Gastrocnemius medialis (tissue), 4 donors: ENCODE results near the gene ERBB2. TPM values are rescaled to one million over a fixed set of nuclear protein-coding genes. Genes with fewer than 3 reads are reported as not detected.

ENCODE experiments used
- ATAC-seq, 2 donors: fragments of 150-250 bp; one replicate each; pipeline ENCODE4 v1.9.1; 2016
- DNase-seq, 2 donors: peaks; one replicate each; pipeline ENCODE4 v3.0.0-alpha.2; 2019
- H3K27ac ChIP-seq, 4 donors: fragments of 200-600 bp; sonication (generic); 1 replicate in 1 of 4; 2 replicates in 3 of 4; pipeline ENCODE4 v1.5.1; 2016 to 2018; ENCODE audit warnings: mild to moderate bottlenecking in 2 of 4, moderate library complexity in 1 of 4
- H3K27me3 ChIP-seq, 3 donors: fragments of 200-600 bp; sonication (generic) in 2 of 3; 1 replicate in 1 of 3; 2 replicates in 2 of 3; pipeline versions ENCODE4 v1.5.1 to v1.6.0; 2016 to 2019; ENCODE audit warnings: mild to moderate bottlenecking in 1 of 3, moderate library complexity in 1 of 3
- H3K36me3 ChIP-seq, 2 donors: fragments of 200-600 bp; sonication (generic) in 1 of 2; one replicate each; pipeline ENCODE4 v1.5.1; 2017 to 2018
- H3K4me1 ChIP-seq, 2 donors: fragments of 200-600 bp; sonication (generic) in 1 of 2; one replicate each; pipeline ENCODE4 v1.5.1; 2016 to 2017; ENCODE audit warnings: mild to moderate bottlenecking in 2 of 2
- H3K4me3 ChIP-seq, 4 donors: fragments of 200-600 bp; sonication (generic) in 3 of 4; 1 replicate in 1 of 4; 2 replicates in 3 of 4; pipeline ENCODE4 v1.5.1; 2016 to 2019; ENCODE audit warnings: mild to moderate bottlenecking in 2 of 4
- H3K9me3 ChIP-seq, 3 donors: fragments of 200-600 bp; sonication (generic) in 2 of 3; 1 replicate in 1 of 3; 2 replicates in 2 of 3; pipeline ENCODE4 v1.5.1; 2016 to 2019
- CTCF ChIP-seq, 5 experiments: fragments of 450-650 bp in 3 of 5; fragments of 200-600 bp in 2 of 5; sonication (generic) in 2 of 5; IDR thresholded peaks in 4 of 5; conservative IDR thresholded peaks in 1 of 5; 1 replicate in 4 of 5; 2 replicates in 1 of 5; pipeline ENCODE4 v1.5.1; 2016 to 2019; ENCODE audit warnings: antibody characterized with exemption in 5 of 5, mild to moderate bottlenecking in 3 of 5, moderate library complexity in 3 of 5
- POLR2A ChIP-seq, 2 donors: fragments of 450-650 bp; IDR thresholded peaks; one replicate each; pipeline ENCODE4 v1.6.1; 2017; ENCODE audit warnings: antibody characterized with exemption in 2 of 2, mild to moderate bottlenecking in 2 of 2, moderate library complexity in 2 of 2
- in situ Hi-C, 4 donors: fragments of 200-750 bp; cut with MboI; loops; one replicate each; pipeline versions ENCODE4 v1.15.0 to v1.8.0; 2017; ENCODE audit warnings: low sequenced_read_pairs in 4 of 4
- intact Hi-C: fragments of 100-400 bp; cut with DNase I; formaldehyde crosslinking; loops from one replicate; pipeline ENCODE4 v1.15.1; 2023; ENCODE audit warnings: low total_unique reads
- total RNA-seq, 4 donors: library from RNA; depleted of rRNA; stranded (reverse); fragments of >200 nt; gene quantifications; one replicate each; pipeline versions ENCODE4 v1.1.0 to v1.2.3, GENCODE V29; 2016

The ERBB2 gene
- total RNA-seq, 4 donors from 2014 or later: 6.0 to 26.4 (median 15.3) TPM

GRCh38 chr17:39670746-39671145 is 29.1 kb upstream of the ERBB2 start:
- no peaks in the 10 kb centered on the region for H3K9me3 ChIP-seq
- no peak overlapping the region for H3K4me3 ChIP-seq
- ATAC-seq: no peak
- H3K27ac ChIP-seq: peak overlapping the region; percentile 56 to 99 (median 96)
- H3K4me1 ChIP-seq: peaks cover 33 to 56% of the 10 kb centered on the region in 2 donors
- in situ Hi-C loops (loop anchor here in 1 of 4 donors (5.0 kb wide), 1 partner anchor 48 kb away; no protein-coding TSS in a partner anchor), intact Hi-C loops (loop anchor here (2.0 kb wide), 1 partner anchor 48 kb away; no protein-coding TSS in a partner anchor)
- DNase-seq: no peak
- no peaks in the 10 kb centered on the region for H3K27me3 ChIP-seq
- TF ChIP-seq POLR2A (IDR thresholded peaks at IDR 0.05): no peak
- no peak for TF ChIP-seq CTCF (IDR thresholded peaks at IDR 0.05 in 4 of 5, conservative IDR thresholded peaks at IDR 0.05 in 1 of 5)
- H3K36me3 ChIP-seq: no peaks in the 10 kb centered on the region

GRCh38 chr17:39671651-39672521 is 28.0 kb upstream of the ERBB2 start:
- Histone ChIP-seq H3K27ac (peak overlapping the region; percentile 56 to 99 (median 96)), H3K9me3 (no peaks in the 10 kb centered on the region), H3K27me3 (no peaks in the 10 kb centered on the region), H3K4me3 (no peak overlapping the region), H3K4me1 (peaks cover 32 to 57% of the 10 kb centered on the region in 2 donors), H3K36me3 (no peaks in the 10 kb centered on the region)
- intact Hi-C loops: loop anchor here (2.0 kb wide), 1 partner anchor 49 kb away; no protein-coding TSS in a partner anchor
- in situ Hi-C loops: loop anchor here in 1 of 4 donors (5.0 kb wide), 1 partner anchor 50 kb away; no protein-coding TSS in a partner anchor
- DNase-seq: peak in 1 of 2 donors; percentile 62
- TF ChIP-seq CTCF (IDR thresholded peaks at IDR 0.05 in 4 of 5, conservative IDR thresholded peaks at IDR 0.05 in 1 of 5) (peak; percentile 61 to 76 (median 70)), POLR2A (IDR thresholded peaks at IDR 0.05) (no peak)
- peak in 1 of 2 donors; percentile 17 for ATAC-seq

GRCh38 chr17:39672522-39673334 is 27.1 kb upstream of the ERBB2 start:
- H3K36me3 ChIP-seq: no peaks in the 10 kb centered on the region
- peak overlapping the region; percentile 56 to 99 (median 96) for H3K27ac ChIP-seq
- TF ChIP-seq CTCF (IDR thresholded peaks at IDR 0.05 in 4 of 5, conservative IDR thresholded peaks at IDR 0.05 in 1 of 5) (no peak), POLR2A (IDR thresholded peaks at IDR 0.05) (no peak)
- no peak for ATAC-seq
- in situ Hi-C loops: loop anchor here in 1 of 4 donors (5.0 kb wide), 1 partner anchor 50 kb away; no protein-coding TSS in a partner anchor
- H3K4me3 ChIP-seq: no peak overlapping the region
- H3K9me3 ChIP-seq: no peaks in the 10 kb centered on the region
- peaks cover 34 to 53% of the 10 kb centered on the region in 2 donors for H3K4me1 ChIP-seq
- DNase-seq: no peak
- no peaks in the 10 kb centered on the region for H3K27me3 ChIP-seq
- intact Hi-C loops: no loop called here

GRCh38 chr17:39673335-39674081 is 26.4 kb upstream of the ERBB2 start:
- no peaks in the 10 kb centered on the region for H3K36me3 ChIP-seq
- TF ChIP-seq CTCF (IDR thresholded peaks at IDR 0.05 in 4 of 5, conservative IDR thresholded peaks at IDR 0.05 in 1 of 5) (no peak), POLR2A (IDR thresholded peaks at IDR 0.05) (no peak)
- no peaks in the 10 kb centered on the region for H3K27me3 ChIP-seq
- DNase-seq (no peak), ATAC-seq (no peak)
- in situ Hi-C loops: loop anchor here in 1 of 4 donors (5.0 kb wide), 1 partner anchor 51 kb away; no protein-coding TSS in a partner anchor
- intact Hi-C loops: no loop called here
- peaks cover 42 to 53% of the 10 kb centered on the region in 2 donors for H3K4me1 ChIP-seq
- no peak overlapping the region for H3K27ac ChIP-seq
- no peak overlapping the region for H3K4me3 ChIP-seq
- H3K9me3 ChIP-seq: no peaks in the 10 kb centered on the region
